ENCODE data around the gene EPHB2. TPM values are rescaled to one million over a fixed set of nuclear protein-coding genes. Genes with fewer than 3 reads are reported as not detected.

Gene EPHB2
- total RNA-seq, 2 experiments from 2014 or later, result 0.07 to 0.17 TPM

DNA sequence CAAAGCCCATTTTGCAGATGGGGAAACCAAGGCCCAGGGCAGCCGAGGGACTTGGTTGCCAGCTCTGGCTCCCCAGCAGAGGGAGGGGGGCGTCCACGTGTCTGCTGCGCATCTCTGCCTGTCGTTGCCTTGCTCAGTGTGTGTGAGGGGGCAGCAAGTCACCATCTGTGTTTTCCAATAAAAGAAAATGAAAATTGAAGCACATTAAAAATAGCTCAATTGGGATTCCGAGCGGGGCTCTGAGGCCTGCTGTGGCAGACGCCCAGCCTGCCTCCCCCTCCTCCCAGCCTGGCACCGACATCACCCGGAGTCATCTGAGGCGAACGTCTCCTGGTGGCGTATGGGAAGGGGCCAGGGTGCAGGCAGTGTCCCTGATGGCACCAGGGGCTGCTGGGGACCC, 51.2 kb downstream of the EPHB2 start:
- POLR2A ChIA-PET, result no interaction called here
- no peak overlapping the region for H3K4me3 Mint-ChIP-seq
- peaks cover 2% of the 10 kb centered on the region for H3K27me3 Mint-ChIP-seq
- no peak for DNase-seq
- H3K36me3 Mint-ChIP-seq, result no peaks in the 10 kb centered on the region
- intact Hi-C loops (cut with micrococcal nuclease), result no loop called here
- H3K27ac Mint-ChIP-seq, result no peak overlapping the region
- H3K4me1 Mint-ChIP-seq (ENCODE audit: low read depth), result no peaks in the 10 kb centered on the region
- CTCF ChIA-PET, result interaction anchor here (1.0 kb wide), 1 partner anchor 14 kb away, joined by 3 read pairs; no protein-coding TSS in a partner anchor
- no peaks in the 10 kb centered on the region for H3K9me3 Mint-ChIP-seq

DNA sequence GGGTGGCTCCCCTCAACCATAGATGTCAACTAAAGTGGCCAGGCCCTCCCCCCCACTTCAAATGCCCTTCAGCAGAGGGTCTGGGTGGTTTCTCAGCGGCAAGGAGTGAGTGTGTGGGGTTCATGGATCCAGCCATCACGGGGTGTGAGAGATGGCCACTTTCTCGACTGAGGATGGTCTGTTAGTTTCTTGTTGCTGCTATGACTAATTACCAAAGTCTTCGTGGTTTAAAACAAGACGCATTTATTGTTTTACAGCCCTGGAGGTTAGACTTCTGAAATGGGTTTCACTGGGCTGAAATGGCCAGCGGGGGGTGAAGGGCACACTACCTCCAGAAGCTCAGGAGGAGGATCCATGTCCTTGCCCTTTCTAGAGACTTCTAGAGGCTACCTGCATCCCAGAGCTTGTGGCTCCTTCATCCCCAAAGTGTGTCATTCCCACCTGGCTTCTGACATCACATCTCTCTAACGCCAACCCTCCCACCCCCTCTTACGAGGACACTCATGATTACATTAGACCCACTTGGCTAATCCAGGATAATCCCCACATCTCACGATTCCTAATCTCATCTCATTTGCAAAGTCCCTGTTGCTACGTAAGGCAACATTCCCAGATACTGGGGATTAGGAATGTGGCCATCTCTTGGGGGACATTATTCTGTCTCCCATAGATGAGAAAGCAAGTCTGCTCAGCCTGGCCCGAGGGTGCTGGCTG, 53.0 kb downstream of the EPHB2 start:
- POLR2A ChIA-PET, result no interaction called here
- intact Hi-C loops (cut with micrococcal nuclease), result no loop called here
- Mint-ChIP-seq H3K27me3 (peaks cover 2% of the 10 kb centered on the region), H3K36me3 (no peaks in the 10 kb centered on the region), H3K27ac (no peak overlapping the region), H3K4me3 (no peak overlapping the region), H3K9me3 (no peaks in the 10 kb centered on the region), H3K4me1 (ENCODE audit: low read depth) (no peaks in the 10 kb centered on the region)
- no peak for DNase-seq
- CTCF ChIA-PET, result interaction anchor here (0.9 kb wide), 1 partner anchor 59 kb away, joined by 3 read pairs; no protein-coding TSS in a partner anchor

DNA sequence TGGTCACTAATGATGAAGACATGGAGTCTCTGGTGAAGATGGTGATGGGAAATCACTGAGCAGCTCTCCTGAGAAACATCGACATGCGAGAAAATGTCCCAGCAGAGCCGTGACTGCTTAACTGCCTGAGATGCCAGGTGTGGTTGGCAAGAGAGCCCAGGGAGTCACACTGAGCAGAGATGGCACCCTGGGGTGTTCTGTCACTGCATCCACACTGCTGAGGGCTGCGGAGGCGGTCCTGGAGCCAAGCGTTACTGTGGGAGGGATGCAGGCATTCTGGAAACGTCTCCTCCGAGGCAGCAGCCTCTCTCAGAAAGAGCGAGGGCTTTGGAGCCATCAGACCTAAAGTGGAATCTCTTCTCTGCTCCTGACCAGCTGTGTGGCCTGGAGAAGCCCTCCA, 57.2 kb downstream of the EPHB2 start:
- POLR2A ChIA-PET, result no interaction called here
- CTCF ChIA-PET, result no interaction called here
- no peak overlapping the region for H3K4me3 Mint-ChIP-seq
- DNase-seq, result no peak
- H3K36me3 Mint-ChIP-seq, result no peaks in the 10 kb centered on the region
- intact Hi-C loops (cut with micrococcal nuclease), result no loop called here
- H3K4me1 Mint-ChIP-seq (ENCODE audit: low read depth), result no peaks in the 10 kb centered on the region
- H3K27me3 Mint-ChIP-seq, result no peaks in the 10 kb centered on the region
- no peaks in the 10 kb centered on the region for H3K9me3 Mint-ChIP-seq
- no peak overlapping the region for H3K27ac Mint-ChIP-seq

DNA sequence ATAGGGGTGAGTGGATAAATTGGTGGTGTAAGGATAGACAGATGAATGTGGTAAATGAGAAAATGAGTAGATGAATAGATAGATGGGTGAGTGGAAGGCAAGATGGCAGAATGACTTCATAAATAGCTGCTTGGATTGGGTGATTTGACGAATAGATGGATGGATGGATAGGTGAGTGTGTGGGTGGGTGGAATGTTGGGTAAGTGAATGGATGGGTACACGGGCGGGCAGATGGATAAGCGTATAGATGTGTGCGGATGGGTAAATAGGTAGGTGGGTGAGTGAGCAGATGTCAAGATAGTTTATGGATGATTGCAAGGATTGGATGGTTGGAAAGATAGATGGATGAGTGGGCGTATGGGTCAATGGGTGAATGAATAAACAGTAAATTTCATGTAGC, 59.3 kb downstream of the EPHB2 start:
- H3K4me1 Mint-ChIP-seq (ENCODE audit: low read depth), result no peaks in the 10 kb centered on the region
- ChIA-PET CTCF (no interaction called here), POLR2A (no interaction called here)
- H3K27ac Mint-ChIP-seq, result no peak overlapping the region
- H3K36me3 Mint-ChIP-seq, result no peaks in the 10 kb centered on the region
- no peaks in the 10 kb centered on the region for H3K9me3 Mint-ChIP-seq
- no peak for DNase-seq
- no peak overlapping the region for H3K4me3 Mint-ChIP-seq
- H3K27me3 Mint-ChIP-seq, result peaks cover 5% of the 10 kb centered on the region
- intact Hi-C loops (cut with micrococcal nuclease), result no loop called here

DNA sequence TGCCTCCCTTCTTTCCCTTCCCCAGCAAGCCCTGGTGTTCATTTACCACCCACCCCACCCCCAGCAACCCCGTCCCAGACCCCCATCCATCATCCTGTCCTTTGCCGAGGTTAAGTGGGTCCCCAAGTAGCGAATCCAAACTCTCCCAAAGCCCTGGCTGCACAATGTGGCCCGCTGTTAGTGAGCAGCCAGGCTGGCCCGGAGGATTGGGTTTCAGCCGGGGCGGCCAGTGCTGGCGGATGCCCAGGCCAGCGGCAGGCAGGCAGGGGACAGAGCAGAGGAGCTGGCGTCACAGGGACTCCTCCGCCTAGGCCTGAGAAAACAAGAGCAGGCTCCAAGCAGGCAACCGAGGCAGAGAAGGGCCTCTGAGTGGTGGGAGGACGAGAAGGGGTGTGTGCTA, 61.4 kb downstream of the EPHB2 start:
- Mint-ChIP-seq H3K4me3 (no peak overlapping the region), H3K27me3 (peaks cover 7% of the 10 kb centered on the region), H3K4me1 (ENCODE audit: low read depth) (no peaks in the 10 kb centered on the region), H3K36me3 (no peaks in the 10 kb centered on the region), H3K9me3 (no peaks in the 10 kb centered on the region), H3K27ac (no peak overlapping the region)
- POLR2A ChIA-PET, result no interaction called here
- DNase-seq, result no peak
- intact Hi-C loops (cut with micrococcal nuclease), result no loop called here
- CTCF ChIA-PET, result no interaction called here

DNA sequence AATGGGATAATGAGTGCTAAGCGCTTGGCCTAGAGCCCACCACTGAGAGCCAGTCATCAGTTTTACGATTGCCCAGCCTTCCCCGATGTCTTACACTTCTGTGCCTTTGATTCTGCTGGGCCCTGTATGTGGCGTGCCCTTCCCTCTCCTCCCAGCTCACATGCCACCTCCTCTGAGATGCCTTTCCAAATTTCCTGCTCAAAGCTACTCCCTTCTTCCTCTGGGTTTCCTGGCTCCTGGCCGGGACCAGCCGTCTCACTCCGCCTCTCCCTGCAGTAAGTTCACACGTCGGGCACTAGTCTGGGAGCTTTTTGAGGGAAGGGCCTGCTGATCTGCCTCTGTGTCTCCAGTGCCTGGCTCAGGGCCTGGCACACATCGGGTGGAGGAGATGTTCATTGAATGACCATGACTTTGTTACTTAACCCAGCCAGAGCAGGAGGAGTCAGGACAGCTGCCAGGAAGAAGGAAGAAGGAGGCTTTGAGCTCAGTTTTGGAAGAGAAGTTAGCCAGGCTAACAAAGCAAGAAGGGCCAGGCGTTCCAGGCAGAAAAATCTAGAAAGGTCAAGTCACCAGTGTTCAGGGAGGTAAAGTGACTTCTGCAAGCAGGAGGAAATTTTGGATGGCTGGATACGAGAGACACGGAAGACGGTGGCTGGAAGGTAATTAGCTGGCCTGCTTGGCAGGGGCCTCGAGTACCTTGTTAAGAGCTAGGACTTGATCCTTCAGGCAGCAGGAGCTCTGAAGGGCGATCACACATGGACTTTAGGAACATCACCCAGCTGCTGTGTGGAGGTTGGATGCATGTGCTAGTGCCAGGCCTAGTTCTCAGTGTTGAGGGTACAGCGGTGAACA, 63.6 kb downstream of the EPHB2 start:
- Mint-ChIP-seq H3K4me3 (no peak overlapping the region), H3K9me3 (no peaks in the 10 kb centered on the region), H3K27ac (no peak overlapping the region), H3K36me3 (no peaks in the 10 kb centered on the region), H3K27me3 (peaks cover 10% of the 10 kb centered on the region), H3K4me1 (ENCODE audit: low read depth) (no peaks in the 10 kb centered on the region)
- CTCF ChIA-PET, result no interaction called here
- no peak for DNase-seq
- POLR2A ChIA-PET, result no interaction called here
- intact Hi-C loops (cut with micrococcal nuclease), result no loop called here

DNA sequence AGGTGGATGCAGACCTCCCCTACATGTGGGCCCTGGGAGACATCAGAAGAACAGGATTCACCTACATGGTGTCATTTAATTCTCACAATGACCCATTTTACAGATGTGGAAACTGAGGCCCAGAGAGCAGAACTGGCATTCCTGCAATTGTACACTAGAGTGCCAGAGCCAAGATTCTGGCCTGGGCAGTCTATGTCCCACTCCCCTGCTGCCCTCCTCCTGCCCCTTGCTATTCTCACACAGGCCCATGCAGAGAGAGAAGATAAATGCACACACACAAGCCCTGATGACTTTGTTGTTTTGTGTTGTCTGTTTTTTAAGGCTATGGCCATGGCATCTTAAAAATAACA, 64.2 kb downstream of the EPHB2 start:
- Mint-ChIP-seq H3K36me3 (no peaks in the 10 kb centered on the region), H3K9me3 (no peaks in the 10 kb centered on the region), H3K4me3 (no peak overlapping the region), H3K27me3 (peaks cover 13% of the 10 kb centered on the region), H3K4me1 (ENCODE audit: low read depth) (no peaks in the 10 kb centered on the region), H3K27ac (no peak overlapping the region)
- intact Hi-C loops (cut with micrococcal nuclease), result no loop called here
- DNase-seq, result no peak
- ChIA-PET CTCF (no interaction called here), POLR2A (no interaction called here)

DNA sequence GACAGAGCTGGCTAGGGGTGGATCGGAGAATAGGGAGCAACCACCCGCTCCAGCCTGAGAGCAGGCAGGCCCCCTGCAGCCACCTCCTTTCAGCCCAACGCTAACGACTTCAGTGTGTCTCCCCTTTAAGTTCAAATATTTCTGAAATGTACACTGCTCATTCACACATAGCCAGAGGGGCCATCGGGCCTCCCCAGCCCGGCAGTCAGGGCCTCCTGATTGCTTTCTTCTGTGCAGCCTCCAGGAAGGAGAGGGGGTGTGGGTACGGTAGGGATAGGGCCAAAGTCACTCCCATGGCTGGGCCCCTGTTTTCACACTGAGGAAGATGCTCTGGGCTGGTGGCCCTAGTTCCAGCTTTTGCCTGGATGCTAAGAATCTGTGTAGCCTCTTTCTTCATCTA, 64.8 kb downstream of the EPHB2 start:
- Mint-ChIP-seq H3K9me3 (no peaks in the 10 kb centered on the region), H3K36me3 (no peaks in the 10 kb centered on the region), H3K27me3 (peaks cover 14% of the 10 kb centered on the region), H3K27ac (no peak overlapping the region), H3K4me1 (ENCODE audit: low read depth) (no peaks in the 10 kb centered on the region), H3K4me3 (no peak overlapping the region)
- POLR2A ChIA-PET, result no interaction called here
- no peak for DNase-seq
- CTCF ChIA-PET, result no interaction called here
- intact Hi-C loops (cut with micrococcal nuclease), result no loop called here

DNA sequence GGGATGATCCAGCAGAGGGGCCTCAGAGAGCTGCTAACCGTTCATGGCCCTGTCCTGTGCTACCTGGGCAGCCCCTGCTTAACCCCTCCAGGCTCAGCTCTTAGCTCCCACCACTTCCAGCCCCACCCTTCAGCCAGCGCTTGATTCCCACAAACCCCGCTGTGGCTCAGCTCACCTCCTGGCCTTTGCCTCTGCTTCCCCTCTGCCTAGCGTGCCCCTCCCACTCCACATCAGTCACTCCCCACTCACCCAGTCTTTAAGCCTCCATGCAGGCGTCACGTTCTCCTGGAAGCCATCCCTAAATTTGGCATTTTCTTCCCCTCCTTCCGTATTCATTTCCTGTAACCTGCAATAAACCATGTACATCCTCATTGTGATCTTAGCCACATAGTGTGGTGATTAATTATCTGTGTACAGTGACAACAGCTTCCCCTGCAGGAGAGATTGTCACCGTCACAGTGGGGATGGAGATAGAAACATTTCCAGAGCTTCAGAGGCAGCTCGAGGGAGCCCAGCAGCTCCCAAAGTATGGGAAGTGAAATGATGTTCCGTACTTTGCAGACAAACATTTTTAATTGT, 65.5 kb downstream of the EPHB2 start:
- Mint-ChIP-seq H3K27ac (no peak overlapping the region), H3K27me3 (peaks cover 17% of the 10 kb centered on the region), H3K9me3 (no peaks in the 10 kb centered on the region), H3K4me1 (ENCODE audit: low read depth) (no peaks in the 10 kb centered on the region), H3K36me3 (no peaks in the 10 kb centered on the region), H3K4me3 (no peak overlapping the region)
- ChIA-PET POLR2A (no interaction called here), CTCF (no interaction called here)
- intact Hi-C loops (cut with micrococcal nuclease), result no loop called here
- DNase-seq, result no peak

DNA sequence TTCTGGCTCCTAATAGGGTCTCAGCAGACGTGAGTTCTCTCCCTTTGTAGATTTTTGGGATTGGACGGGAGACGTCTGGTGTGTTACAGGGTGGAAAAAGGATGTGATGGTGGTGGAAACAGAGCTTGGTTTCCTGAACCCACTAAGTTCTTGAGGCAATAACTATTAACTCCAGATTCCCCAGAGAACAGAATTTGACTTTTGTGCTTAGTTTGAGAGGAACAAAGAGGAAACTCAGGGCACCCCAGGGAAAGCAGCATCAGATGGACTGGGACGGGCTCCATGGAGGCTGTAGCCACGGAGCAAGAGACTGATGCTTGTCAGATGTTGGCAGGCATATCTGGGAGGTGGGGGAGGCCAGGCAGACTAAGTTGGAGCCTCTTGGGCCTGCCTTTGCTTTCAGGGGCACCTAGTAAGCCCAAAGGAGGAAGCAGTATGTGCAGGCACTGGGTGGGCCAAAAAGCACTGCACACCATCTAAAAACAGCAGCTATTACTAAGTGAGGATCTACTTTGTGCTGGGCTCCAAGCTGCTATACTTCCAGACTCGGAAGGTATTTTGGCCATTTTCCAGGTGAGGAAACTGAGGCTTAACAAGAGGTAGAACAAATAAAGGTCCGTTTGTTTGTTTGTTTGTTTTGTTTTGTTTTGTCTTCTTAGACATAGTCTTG, 66.9 kb downstream of the EPHB2 start:
- peaks cover 17% of the 10 kb centered on the region for H3K27me3 Mint-ChIP-seq
- no peaks in the 10 kb centered on the region for H3K9me3 Mint-ChIP-seq
- ChIA-PET CTCF (no interaction called here), POLR2A (no interaction called here)
- intact Hi-C loops (cut with micrococcal nuclease), result no loop called here
- DNase-seq, result no peak
- H3K4me1 Mint-ChIP-seq (ENCODE audit: low read depth), result no peaks in the 10 kb centered on the region
- no peak overlapping the region for H3K27ac Mint-ChIP-seq
- no peak overlapping the region for H3K4me3 Mint-ChIP-seq
- H3K36me3 Mint-ChIP-seq, result no peaks in the 10 kb centered on the region

DNA sequence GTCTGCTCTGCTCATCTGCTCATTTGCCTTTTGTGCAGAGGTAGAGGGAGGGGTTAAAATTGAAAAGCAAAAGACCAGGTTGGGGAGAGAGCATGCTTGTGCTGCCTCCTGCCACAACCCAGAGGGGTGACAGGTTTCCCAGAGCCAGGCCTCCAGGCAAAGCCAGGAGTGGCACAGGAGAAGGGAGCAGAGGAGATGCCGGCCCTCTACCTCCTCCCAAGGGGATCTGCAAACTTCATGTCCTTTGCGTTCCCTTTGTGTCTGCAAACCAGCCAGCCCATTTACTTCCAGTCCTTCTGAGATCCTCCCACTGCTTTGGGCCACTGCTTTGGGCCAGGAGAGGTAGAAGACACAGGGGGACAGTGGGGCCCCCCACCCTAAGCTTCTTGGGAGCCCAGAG, 67.8 kb downstream of the EPHB2 start:
- POLR2A ChIA-PET, result no interaction called here
- Mint-ChIP-seq H3K27ac (no peak overlapping the region), H3K9me3 (no peaks in the 10 kb centered on the region), H3K4me1 (ENCODE audit: low read depth) (no peaks in the 10 kb centered on the region), H3K36me3 (no peaks in the 10 kb centered on the region), H3K4me3 (no peak overlapping the region), H3K27me3 (peaks cover 17% of the 10 kb centered on the region)
- DNase-seq, result no peak
- intact Hi-C loops (cut with micrococcal nuclease), result no loop called here
- CTCF ChIA-PET, result no interaction called here

DNA sequence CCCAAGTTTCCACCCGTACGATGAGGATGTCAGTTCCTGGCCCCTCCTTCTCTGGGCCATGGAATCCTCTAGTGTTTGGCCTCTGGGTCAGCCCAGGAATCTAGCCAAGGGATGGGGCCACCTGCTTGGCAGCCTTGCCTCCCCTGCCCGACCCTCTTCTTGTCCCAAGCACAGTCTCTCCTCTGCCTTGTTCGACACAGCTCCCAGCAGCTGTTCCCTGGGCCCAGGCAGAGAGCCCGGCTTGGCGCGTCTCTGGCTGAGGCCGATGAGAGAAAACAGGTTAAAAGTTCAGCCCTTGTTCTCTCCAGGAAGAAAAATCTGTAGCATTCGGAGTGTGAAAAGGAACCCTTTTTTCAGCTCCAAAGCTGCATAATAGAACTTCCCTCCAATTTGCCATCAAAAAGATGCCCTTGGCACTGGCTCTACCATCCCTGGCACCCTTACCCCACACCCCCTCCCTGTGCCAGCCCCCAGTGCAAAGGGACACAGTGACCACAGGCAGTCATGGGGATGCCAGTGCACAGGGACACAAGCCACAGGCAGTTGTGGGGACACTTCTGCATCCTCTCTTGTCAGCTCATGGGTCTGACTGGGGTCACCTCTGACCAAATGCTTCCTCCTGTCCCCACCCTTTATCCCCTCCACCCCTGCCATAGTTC, 68.4 kb downstream of the EPHB2 start:
- Mint-ChIP-seq H3K4me1 (ENCODE audit: low read depth) (no peaks in the 10 kb centered on the region), H3K27me3 (peaks cover 16% of the 10 kb centered on the region), H3K27ac (no peak overlapping the region), H3K9me3 (no peaks in the 10 kb centered on the region), H3K4me3 (no peak overlapping the region), H3K36me3 (no peaks in the 10 kb centered on the region)
- intact Hi-C loops (cut with micrococcal nuclease), result no loop called here
- CTCF ChIA-PET, result no interaction called here
- POLR2A ChIA-PET, result no interaction called here
- no peak for DNase-seq
